ENCODE measurements around the gene TXN.

The TXN gene

DNA sequence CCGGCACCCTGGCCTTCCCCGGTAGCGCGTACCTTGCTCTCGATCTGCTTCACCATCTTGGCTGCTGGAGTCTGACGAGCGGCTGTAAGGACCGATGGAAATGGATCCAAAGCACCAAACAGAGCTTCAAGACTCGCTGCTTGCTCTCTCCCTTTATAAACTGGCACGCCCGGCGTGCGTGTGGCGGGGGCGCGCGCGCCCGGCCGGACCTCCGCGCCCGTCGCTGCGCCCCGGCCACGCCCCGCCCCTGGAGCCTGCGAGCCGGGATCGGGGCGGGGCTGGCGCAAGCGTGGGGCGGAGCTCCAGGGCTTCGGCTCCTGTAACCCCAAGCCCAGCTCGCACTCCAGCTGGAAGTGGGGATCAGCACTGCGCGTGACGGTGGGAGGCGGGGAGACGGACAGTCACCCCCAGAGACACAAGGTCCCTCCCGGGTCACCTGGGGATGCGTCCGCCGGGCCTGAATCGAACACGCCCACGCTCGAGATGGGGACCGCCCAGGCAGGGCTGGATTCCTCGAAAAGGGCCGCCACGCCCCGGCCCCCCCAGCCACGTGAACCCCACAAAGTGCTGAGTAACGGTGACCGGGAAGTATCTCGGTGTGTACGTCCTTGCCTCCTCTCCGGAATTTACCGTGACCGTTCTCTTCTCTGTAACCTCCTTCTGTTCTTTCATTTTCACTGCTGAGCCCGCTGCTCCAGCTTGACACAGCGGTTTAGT is at the start of gene TXN:
Gene TXN (minus strand): TSS at position 128 of the 717 bp plus-strand sequence. CDS start 72 bp downstream, at position 56.
- DNase-seq (ENCODE audit: low read depth), result peak; percentile 96
- H3K4me3 ChIP-seq (ENCODE audit: low read depth, low read length), result peak within 1 kb of the TSS; percentile 90
- TF ChIP-seq, protein P1, sequence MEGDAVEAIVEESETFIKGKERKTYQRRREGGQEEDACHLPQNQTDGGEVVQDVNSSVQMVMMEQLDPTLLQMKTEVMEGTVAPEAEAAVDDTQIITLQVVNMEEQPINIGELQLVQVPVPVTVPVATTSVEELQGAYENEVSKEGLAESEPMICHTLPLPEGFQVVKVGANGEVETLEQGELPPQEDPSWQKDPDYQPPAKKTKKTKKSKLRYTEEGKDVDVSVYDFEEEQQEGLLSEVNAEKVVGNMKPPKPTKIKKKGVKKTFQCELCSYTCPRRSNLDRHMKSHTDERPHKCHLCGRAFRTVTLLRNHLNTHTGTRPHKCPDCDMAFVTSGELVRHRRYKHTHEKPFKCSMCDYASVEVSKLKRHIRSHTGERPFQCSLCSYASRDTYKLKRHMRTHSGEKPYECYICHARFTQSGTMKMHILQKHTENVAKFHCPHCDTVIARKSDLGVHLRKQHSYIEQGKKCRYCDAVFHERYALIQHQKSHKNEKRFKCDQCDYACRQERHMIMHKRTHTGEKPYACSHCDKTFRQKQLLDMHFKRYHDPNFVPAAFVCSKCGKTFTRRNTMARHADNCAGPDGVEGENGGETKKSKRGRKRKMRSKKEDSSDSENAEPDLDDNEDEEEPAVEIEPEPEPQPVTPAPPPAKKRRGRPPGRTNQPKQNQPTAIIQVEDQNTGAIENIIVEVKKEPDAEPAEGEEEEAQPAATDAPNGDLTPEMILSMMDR (IDR thresholded peaks at IDR 0.05; ENCODE audit: insufficient read depth, low read depth, low read length, missing control alignments), result no peak

DNA sequence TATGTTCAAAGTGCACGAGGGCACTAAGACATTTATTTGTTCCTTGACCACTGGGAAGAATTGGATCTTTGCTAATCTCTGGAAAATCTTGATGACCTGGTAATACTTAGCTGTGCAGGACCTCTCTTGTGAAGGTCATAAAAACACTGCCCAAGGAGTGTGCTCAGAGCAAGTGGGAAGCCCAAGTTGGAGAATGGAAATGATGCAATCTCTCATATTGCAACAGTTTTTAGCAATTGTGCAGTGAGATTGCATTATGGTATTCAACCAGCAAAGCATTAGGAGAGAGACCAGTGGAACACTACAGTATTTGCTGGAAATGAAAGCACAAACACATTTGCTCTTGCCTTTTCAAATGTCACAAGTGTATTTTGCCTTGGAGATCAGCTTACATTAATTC is 46.8 kb upstream of the TXN start:
- no peak for DNase-seq (ENCODE audit: low read depth)
- TF ChIP-seq, protein P1 (IDR thresholded peaks at IDR 0.05; ENCODE audit: insufficient read depth, low read depth, low read length, missing control alignments), result no peak
- H3K4me3 ChIP-seq (ENCODE audit: low read depth, low read length), result no peak overlapping the region

DNA sequence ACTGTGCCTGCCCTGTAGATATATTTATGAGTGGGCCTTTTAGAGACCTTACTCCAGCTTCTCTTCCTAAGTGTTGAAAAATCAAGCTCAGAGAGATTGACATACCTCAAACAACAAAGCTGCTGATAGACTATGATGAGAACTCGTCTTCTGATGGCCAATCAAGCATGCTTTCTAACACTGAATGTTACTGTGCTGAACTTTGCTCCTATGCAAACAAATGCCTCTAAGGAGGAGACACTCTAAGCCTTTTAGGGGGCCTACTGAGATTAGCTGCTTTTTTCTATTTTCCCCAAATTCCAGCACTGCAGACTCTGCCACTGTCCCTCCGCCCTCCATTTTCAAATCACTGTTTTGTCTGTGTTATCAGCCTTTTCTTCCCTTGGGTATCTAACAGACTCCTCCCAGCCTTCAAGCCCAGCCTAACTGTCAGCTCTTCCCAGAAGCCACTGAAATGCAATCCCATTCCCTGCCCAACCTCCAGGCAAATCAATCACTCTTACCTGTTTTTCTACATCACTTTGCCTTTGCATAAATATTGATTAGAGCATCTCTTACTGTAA is 41.8 kb upstream of the TXN start:
- no peak overlapping the region for H3K4me3 ChIP-seq (ENCODE audit: low read depth, low read length)
- DNase-seq (ENCODE audit: low read depth), result no peak
- TF ChIP-seq, protein P1 (IDR thresholded peaks at IDR 0.05; ENCODE audit: insufficient read depth, low read depth, low read length, missing control alignments), result no peak

DNA sequence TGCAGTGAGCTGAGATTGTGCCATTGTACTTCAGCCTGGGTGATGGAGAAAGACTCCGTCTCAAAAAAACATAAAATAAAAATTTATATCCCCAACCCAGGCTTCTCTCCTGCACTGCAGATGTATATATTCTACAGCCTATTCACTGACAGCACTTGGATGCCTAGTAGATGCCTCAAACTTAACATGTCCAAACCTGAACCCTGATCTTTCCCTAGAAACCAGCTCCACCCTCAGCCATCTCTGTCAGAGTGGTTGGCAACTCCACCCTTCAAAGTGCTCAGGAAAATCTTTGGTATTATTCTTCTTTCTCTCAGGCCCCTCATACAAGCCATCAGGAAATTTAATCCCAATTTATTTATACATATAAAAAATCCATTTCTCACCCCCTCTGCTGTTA is 36.9 kb upstream of the TXN start:
- H3K4me3 ChIP-seq (ENCODE audit: low read depth, low read length), result no peak overlapping the region
- no peak for DNase-seq (ENCODE audit: low read depth)

DNA sequence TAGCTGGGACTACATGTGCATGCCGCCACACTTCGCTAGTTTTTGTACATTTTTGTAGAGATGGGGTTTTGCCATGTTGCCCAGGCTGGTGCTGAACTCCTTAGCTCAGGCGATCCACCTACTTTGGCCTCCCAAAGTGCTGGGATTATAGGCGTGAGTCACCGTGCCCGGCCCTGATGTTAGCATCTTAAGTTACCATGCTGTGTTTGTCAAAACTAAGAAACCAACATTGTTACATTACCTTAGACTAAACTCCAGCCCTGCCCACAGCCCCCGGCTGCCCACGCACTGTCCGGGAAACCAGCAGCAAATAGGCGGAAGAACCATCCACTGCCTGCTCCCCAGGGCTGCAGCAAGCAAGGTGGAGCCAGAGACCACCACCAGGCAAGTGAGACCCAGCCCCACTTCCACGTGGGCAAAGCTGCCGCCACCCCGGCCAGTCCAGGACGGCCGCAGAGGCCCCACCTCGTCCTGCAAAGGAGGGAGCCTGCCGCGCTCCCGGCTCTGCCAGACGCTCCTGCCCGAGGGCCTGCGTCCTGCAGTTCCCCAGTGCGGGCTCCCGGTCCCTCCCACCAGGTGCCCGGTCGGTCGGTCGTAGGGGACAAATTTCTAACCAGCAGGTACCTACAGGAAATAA is 35.7 kb upstream of the TXN start:
- TF ChIP-seq, protein P1 (IDR thresholded peaks at IDR 0.05; ENCODE audit: insufficient read depth, low read depth, low read length, missing control alignments), result no peak
- no peak overlapping the region for H3K4me3 ChIP-seq (ENCODE audit: low read depth, low read length)
- DNase-seq (ENCODE audit: low read depth), result no peak

More for the DNA sequence above, 36.9 kb upstream of the TXN start:
- TF ChIP-seq, protein P1 (IDR thresholded peaks at IDR 0.05; ENCODE audit: insufficient read depth, low read depth, low read length, missing control alignments), result no peak

DNA sequence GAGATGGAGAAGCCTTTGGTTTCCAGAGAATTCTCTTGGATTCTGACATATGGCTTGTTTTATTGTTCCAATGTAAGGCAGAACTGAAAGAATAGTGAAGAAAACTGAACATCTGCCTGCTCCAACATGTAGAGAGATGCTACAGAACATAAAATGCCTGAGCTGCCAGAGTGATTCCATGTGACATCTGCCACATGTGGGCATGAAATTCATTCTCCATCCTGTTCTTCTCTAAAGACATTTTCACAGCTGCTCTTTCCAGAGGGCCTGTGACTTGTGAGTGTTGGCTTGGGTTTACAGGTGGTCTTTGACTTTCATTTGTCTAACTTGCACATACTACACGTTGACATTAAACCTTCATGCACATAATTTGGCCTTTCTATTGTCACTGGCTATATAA is 33.7 kb upstream of the TXN start:
- TF ChIP-seq, protein P1 (IDR thresholded peaks at IDR 0.05; ENCODE audit: insufficient read depth, low read depth, low read length, missing control alignments), result no peak
- no peak overlapping the region for H3K4me3 ChIP-seq (ENCODE audit: low read depth, low read length)
- no peak for DNase-seq (ENCODE audit: low read depth)
